Fibroblast of the aortic adventitia (primary cell): ENCODE measurements around the gene EPHA2. TPM values are rescaled to one million over a fixed set of nuclear protein-coding genes. Genes with fewer than 3 reads are reported as not detected.

Experiments used
- DNase-seq: peaks from one replicate; pipeline ENCODE4 v3.0.0-alpha.2; 2010; ENCODE audit warnings: low read depth
- H3K4me3 ChIP-seq: 2 replicates; pipeline ENCODE4 v1.5.1; 2011; ENCODE audit warnings: low read depth, mild to moderate bottlenecking, control low read depth, low read length, moderate library complexity
- total RNA-seq: library from RNA; depleted of rRNA; stranded (reverse); fragments of >200 nt; gene quantifications from 2 replicates; pipeline ENCODE4 v1.2.3, GENCODE V29; 2012; ENCODE audit warnings: low replicate concordance
- TF ChIP-seq, protein P1 (sequence below): IDR thresholded peaks from 2 replicates; pipeline ENCODE4 v1.5.1; 2011; ENCODE audit warnings: mild to moderate bottlenecking, low read length, control low read depth, inconsistent platforms; ENCODE audit not compliant: insufficient read depth

Gene EPHA2
- total RNA-seq, 1 donor: 7.9 TPM

DNA sequence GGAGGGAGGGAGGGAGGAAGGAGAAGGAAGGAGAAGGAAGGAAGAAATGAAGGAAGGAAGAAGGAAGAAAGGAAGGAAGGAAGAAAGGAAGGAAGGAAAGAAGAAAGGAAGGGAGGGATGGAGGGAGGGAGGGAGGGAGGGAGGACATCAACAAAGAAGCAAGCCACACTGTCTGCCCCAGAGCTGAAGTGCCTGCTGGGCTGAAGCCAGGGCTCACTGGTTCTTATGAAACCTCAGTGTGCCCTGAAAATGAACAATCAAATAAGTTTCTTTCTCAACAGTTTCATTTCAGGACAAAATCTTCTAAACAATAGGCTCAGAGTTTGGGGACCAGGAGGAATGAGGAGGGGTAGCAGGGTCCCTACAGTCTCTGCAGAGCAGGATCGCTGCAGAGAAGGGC, 35.4 kb upstream of the EPHA2 start:
- DNase-seq: no peak
- H3K4me3 ChIP-seq: no peak overlapping the region
- TF ChIP-seq, protein P1, sequence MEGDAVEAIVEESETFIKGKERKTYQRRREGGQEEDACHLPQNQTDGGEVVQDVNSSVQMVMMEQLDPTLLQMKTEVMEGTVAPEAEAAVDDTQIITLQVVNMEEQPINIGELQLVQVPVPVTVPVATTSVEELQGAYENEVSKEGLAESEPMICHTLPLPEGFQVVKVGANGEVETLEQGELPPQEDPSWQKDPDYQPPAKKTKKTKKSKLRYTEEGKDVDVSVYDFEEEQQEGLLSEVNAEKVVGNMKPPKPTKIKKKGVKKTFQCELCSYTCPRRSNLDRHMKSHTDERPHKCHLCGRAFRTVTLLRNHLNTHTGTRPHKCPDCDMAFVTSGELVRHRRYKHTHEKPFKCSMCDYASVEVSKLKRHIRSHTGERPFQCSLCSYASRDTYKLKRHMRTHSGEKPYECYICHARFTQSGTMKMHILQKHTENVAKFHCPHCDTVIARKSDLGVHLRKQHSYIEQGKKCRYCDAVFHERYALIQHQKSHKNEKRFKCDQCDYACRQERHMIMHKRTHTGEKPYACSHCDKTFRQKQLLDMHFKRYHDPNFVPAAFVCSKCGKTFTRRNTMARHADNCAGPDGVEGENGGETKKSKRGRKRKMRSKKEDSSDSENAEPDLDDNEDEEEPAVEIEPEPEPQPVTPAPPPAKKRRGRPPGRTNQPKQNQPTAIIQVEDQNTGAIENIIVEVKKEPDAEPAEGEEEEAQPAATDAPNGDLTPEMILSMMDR: no peak

DNA sequence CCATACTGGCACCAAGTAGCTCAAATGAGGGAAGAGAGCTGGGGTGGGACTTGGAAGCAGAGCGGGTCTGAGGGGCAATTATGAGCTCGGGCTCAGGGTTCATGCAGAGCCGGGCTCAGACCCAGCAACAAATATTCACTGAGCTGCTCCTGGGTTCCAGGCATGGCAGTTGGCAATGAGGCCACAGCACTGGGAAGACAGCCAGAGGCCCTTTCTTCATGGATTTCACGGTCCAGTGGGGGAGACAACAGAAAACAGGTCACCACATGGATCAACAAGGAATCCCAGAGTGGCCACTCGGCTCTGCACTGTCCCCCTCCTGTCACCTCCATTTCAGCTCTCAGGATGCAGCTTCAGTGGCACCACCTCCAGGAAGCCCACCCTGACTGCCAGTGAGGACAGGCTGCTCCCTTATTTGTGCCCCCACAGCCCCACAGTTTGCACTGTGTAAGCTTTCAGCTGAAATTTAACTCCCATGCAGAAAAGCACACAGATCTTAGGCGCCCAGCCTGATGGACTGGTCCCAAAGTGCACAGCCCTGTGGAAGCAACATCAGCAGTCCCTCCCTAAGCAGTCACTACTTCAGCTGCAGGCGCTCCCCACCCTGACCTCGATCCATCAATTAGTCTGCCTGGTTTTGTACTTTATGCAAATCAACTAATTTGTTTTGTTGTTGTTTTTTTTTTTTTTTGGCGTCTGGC, 34.2 kb upstream of the EPHA2 start:
- DNase-seq: no peak
- no peak overlapping the region for H3K4me3 ChIP-seq
- TF ChIP-seq, protein P1: no peak

DNA sequence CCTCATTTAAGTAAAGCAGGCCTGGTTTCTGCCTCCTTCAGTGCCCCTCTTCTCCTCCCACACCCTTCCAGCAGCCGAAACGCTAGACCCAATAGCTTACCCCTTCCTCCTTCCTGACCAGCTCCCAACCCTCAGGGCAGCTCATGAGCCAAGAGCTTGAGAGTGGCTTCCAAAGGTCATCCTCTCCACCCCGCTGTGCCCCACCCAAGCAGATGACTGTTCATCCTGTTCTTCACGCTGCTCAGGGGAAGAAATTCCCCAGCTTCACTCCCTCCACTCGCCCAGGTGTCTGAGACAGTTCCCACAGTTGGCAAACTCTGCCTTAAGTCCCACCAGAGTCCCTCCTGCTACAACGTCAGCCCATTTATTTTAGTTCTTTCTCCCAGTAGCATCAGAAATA, 33.1 kb upstream of the EPHA2 start:
- no peak overlapping the region for H3K4me3 ChIP-seq
- DNase-seq: peak; percentile 54
- TF ChIP-seq, protein P1: no peak

DNA sequence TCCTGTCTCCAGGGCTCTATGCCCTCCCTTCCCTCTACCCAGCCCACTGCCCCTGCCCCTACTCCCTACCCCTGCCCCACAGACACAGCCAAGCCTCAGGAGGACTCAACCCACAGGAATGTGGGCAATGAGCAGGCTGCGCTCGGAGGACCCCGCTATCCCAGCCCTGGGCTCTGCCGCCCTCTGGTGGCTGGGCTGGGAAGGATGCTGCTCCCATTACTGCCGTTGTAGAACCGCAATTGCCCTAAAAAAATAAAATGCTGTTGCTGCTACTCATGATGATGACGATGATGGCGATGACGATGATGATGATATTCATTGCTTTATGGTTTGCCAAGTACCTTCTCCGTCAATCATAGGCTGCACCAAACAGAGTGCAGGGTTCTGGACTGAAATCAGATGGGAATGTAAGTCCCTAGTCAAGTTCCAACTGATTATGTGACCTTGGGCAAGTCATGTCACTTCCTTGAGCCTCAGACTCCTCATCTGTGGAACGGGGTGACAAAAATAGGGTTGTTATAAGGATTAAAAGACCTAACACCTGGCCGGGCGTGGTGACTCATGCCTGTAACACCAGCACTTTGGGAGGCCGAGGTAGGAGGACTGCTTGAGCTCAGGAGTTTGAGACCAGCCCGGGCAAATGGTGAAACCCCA, 32.0 kb upstream of the EPHA2 start:
- DNase-seq: peak; percentile 81
- TF ChIP-seq, protein P1: peak; percentile 97
- no peak overlapping the region for H3K4me3 ChIP-seq

DNA sequence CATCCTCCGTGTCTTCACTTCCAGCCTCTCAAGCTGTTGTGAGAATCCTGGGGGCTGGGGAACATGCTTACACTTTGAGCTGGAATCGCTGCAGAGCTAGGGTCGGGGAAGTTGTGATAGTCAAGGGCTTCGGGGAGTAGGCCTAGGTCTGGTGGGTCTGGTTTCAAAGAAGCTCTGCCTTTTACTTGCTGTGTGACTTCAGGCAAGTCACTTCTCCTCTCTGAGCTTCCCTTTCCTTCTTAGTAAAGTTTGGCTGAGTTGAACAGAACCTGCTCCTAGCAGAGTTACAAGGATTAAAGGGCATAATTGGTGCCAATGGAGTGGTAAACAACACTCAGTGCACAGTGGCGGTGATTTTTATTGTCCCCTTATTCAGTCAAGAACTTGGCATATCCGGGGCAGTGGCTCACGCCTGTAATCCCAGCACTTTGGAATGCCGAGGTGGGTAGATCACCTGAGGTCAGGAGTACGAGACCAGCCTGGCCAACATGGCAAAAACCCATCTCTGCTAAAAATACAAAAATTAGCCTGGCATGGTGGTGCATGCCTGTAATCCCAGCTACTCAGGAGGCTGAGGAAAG, 30.9 kb upstream of the EPHA2 start:
- no peak overlapping the region for H3K4me3 ChIP-seq
- TF ChIP-seq, protein P1: no peak
- DNase-seq: no peak

DNA sequence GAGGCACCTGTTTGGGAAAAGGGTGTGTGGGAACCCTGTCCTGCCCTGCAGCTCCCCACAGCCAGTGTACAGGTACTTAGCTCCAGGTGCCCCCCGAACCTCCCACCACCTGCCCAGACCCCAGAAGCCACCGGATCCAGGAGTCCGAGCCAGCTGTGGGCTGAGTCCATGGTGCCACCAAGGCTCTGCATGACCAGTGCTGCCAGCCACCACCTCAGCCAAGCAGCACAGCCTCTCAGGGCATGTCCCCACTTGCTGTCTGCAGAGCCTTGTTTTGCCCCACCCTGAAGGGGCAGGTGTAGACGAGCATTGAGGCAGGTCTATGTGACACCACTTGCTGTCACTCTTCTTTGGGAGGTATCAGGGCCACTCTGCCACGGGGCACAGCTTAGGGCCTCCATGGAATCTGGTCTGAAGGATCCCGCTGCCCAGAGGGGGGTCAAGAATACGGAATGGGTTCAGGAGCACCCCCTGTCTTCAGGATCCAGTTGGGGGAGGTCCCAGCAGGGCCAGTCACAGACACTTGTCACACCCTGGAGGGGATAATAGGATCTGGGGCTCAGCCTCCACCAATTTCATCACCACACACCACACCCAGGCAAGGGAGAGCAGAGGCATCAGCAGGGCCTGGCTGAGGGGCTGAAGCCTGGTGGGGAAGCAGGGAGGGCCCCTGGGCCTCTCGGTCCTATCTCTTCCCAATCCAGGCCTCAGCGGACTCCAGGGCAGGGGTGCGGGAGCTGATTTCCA, 28.9 kb upstream of the EPHA2 start:
- TF ChIP-seq, protein P1: no peak
- DNase-seq: no peak
- H3K4me3 ChIP-seq: no peak overlapping the region
